HT-29 (cell line): ENCODE data around the gene PPP1R10. TPM values are rescaled to one million over a fixed set of nuclear protein-coding genes. Genes with fewer than 3 reads are reported as not detected.

Source experiments
- DNase-seq: peaks from one replicate; pipeline ENCODE4 v3.0.0-alpha.2; 2015; ENCODE audit warnings: low spot score
- total RNA-seq: library from RNA; depleted of rRNA; stranded (reverse); fragments of >200 nt; shearing (Covaris generic); gene quantifications from 2 replicates; pipeline ENCODE4 v1.2.3, GENCODE V29; 2014

The PPP1R10 gene
- total RNA-seq, 1 experiment from 2014 or later = 50.3 TPM

DNA sequence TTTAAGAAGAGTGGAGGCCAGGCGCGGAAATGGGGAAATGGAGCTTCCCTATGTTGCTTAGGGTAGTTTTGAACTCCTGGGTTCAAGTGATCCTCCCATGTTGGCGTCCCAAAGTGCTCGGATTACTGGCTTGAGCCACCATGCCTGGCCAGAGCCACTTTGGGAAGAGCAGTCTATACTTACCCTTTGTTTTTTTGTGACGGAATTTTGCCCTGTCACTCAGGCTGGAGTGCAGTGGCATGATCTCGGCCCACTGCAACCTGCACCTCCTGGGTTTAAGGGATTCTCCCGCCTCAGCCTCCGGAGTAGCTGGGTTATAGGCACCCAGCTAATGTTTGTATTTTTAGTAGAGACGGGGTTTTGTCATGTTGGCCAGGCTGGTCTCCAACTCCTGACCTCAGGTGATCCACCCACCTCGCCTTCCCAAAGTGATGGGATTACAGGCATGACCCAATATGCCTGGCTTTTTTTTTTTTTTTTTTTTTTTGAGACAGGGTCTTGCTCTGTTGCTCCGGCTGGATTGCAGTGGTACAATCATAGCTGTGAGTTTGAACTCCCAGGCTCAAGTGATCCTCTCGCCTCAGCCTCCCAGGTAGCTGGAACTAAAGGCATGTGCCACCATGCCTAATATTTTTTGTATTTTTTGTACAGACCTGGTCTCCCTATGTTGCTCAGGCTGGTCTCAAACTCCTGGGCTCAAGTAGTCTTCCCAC, 18.0 kb downstream of the PPP1R10 start:
- DNase-seq = no peak

DNA sequence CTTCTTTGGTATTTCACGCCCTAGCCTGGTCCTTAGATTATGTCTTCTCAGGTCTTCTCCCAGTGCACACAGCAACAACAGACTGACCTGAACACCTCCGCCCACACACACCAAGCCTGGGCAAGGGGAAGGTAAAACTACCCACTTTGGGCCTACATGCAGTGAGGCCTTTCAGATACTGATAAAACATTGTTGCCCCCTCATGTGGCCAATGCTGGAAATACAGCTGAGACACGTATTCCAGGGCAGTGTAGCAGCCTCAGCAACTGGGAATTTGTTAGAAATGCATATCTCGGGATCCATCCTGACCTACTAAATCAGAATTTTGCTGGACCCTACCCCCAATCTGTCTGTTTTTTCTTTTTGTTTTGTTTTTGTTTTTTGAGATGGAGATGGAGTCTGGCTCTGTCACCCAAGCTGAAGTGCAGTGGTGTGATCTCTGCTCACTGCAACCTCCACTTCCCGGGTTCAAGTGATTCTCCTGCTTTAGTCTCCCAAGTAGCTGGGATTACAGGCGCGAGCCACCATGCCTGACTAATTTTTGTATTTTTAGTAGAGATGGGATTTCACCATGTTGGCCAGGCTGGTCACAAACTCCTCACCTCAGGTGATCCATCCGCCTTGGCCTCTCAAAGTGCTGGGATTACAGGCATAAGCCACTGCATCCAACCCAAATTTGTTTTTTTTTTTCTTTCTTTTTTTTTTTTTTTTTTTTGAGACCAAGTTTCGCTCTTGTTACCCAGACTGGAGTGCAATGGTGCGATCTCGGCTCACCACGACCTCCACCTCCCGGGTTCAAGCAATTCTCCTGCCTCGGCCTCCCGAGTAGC, 19.5 kb downstream of the PPP1R10 start:
- peak; percentile 95 for DNase-seq

DNA sequence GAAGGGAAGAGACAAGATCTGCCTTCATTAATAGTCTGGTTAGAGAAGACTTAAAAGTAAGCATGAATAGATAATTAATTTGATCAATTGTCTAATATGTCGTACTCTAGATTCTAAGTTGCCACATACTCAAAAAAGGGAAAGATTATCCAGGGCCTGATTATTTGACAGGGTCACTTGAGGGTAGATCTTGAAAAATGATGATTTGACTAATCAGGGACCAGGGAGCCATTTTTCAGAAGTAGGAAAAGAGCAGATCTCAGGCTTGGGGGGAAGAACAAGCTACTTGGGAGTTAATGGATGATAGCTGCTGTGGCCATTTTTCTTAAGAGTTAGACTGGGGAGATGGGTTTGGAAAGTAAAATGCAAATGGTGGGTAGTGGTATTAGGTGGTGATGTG, 24.8 kb downstream of the PPP1R10 start:
- no peak for DNase-seq

DNA sequence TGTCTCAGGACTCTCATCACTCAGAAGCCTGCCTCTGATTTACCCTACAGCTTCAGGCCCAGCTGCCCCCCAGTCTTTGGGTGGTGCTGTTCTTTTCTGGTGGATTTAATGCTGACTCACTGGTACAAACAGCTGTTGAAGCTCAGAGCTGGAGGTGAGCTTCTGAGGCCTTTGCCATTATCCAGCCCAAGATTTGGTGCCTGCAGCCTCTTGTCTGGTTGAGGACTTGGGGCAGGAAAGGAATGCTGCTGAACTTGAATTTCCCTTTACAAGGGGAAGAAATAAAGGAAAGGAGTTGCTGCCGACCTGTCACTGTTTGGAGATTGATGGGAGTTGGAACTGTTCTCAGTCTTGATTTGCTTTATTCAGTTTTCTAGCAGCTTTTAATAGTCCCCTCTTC, 26.0 kb downstream of the PPP1R10 start:
- peak; percentile 86 for DNase-seq

DNA sequence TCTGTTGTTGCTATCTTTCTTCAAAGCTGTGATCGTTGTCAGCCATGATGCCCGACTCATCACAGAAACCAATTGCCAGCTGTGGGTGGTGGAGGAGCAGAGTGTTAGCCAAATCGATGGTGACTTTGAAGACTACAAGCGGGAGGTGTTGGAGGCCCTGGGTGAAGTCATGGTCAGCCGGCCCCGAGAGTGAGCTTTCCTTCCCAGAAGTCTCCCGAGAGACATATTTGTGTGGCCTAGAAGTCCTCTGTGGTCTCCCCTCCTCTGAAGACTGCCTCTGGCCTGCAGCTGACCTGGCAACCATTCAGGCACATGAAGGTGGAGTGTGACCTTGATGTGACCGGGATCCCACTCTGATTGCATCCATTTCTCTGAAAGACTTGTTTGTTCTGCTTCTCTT, 26.5 kb downstream of the PPP1R10 start:
- DNase-seq = no peak

DNA sequence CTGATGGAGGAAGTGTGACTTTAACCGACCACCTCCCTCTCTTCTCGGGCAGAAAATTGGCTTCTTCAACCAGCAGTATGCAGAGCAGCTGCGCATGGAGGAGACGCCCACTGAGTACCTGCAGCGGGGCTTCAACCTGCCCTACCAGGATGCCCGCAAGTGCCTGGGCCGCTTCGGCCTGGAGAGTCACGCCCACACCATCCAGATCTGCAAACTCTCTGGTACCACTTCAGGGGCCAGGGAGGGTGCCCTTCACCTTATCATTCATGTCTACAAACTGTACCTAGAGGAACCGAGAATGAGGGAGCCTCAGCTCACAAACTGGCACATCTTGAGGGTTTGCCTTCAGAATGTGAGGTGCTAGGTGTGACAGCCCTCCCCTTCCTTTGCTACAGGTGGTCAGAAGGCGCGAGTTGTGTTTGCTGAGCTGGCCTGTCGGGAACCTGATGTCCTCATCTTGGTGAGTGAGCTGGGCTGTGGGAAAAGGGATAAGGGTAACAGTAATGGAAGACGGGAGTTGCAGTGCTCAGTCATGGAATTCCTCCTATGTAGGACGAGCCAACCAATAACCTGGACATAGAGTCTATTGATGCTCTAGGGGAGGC, 27.2 kb downstream of the PPP1R10 start:
- DNase-seq = no peak

DNA sequence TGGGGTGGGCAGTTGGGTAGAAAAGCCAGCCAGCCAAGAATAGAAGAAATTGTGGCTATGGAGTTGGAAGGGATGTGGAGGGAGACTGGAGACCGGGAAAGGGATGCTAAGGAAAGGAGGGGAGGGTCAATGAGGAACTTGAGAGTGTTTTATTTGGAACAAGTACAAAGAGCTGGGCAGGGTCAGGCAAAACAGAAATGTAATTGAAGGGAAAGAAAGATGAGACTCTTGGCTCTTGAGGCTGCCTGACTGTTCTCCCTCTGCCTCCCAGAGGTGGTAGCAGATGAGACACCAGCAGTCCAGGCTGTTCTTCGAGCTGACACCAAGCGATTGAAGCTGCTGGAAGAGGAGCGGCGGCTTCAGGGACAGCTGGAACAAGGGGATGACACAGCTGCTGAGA, 33.1 kb downstream of the PPP1R10 start:
- no peak for DNase-seq

DNA sequence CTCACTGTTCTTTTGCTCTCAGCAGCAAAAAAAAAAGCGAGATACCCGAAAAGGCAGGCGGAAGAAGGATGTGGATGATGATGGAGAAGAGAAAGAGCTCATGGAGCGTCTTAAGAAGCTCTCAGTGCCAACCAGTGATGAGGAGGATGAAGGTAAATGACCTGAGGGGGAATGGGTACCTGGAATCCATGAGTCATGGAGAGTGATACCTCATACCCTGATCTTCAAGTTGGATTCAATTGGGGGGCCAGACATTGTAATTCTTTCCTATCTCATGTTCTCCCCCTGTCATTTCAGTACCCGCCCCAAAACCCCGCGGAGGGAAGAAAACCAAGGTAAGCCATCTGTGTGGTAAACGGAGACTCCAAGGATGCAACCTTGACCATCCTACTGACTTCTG, 39.0 kb downstream of the PPP1R10 start:
- DNase-seq = no peak

DNA sequence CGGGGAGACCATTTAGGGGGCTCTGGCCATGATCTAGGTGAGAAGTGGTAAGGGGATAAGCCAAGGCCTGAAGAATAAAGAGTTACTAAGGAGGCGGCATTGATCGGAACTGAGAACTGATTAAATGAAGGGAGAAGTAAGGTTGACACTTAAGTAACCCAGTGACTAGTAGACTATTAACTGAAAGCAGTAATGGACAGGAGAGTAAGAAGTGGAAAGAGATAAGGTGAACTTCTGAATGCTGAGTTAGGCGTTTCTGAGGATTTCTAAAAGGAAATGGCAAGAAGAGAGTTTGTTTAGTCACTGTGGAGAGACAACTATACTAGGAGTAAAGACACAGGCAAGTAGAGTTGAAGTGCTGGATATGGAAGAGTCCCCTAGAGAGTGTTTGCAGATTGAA, 43.9 kb downstream of the PPP1R10 start:
- DNase-seq = no peak

DNA sequence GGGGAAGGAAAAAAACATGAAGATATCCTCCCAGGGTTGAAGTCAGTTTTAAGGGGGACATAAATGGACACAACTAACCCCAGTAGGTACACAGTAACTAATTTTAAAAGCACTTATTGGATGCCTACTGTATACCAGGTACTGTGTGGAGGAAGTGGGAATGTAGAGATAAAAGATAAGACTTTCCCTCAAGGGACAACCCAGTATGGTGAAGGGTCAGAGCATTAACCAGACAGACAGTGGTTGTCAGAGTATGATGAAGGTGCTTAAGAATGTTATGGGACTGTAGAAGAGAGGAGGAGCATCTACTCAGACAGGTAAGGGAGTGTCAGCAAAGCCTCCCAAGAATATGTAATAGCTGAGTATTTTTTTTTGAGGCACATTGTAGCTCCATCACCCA, 44.9 kb downstream of the PPP1R10 start:
- no peak for DNase-seq

DNA sequence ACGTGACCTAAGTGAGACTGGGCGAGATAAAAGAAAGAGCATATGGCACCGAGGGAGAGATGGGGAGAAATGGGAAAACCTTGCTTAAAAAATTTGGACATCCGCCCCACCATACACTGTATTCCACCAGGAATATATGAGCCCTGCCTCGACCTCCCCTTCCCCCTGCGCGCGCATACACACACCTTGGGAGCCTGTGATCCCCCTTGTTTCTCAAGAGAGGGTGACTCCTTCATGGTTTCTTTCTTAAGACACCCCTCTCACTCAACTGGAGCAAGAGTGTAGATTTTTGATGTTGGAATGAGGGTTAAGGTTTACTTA, 45.3 kb downstream of the PPP1R10 start:
- no peak for DNase-seq

DNA sequence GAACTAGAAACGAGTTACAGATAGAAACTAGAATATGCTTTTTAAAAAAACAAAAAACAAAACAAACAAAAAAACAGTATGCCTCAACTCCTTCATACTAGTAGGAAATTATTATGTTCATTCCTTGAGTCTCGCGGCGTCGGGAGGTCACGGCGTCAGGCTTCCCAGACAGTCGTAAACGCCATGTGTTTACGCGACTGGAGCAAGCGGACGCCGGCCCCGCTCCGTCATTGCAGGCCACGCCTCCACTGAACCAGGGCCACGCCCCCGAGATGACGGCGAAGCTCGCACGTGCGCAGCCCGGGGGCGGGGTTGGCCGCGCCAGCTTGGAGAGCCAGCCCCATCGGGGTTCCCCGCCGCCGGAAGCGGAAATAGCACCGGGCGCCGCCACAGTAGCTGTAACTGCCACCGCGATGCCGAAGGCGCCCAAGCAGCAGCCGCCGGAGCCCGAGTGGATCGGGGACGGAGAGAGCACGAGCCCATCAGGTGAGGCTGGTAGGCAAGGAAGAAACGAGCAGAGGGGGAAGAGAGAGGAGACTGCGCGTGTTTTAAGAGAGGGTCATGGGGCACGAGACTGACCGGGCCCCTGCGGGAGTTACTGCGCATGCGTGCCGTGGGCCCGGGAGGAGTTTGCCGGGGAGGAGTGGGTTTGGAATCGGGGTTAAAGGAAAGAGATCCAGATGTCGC, 45.8 kb downstream of the PPP1R10 start, which contains the start of gene ABCF1:
ABCF1 (plus strand) TSS at position 368 of the 687 bp plus-strand sequence; CDS start at position 414, 46 bp downstream.
- DNase-seq = peak; percentile 97

DNA sequence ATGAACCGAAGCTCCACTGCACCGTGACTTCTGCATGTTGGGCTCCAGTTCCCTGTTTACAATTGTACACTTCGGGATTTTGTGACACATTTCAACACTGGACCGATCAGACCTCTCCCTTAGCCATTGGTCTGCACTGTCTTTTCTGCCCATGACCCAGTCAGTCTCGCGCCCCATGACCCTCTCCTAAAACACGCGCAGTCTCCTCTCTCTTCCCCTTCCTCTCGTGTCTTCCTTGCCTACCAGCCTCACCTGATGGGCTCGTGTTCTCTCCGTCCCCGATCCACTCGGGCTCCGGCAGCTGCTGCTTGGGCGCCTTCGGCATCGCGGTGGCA, 46.3 kb downstream of the PPP1R10 start:
- DNase-seq = no peak

DNA sequence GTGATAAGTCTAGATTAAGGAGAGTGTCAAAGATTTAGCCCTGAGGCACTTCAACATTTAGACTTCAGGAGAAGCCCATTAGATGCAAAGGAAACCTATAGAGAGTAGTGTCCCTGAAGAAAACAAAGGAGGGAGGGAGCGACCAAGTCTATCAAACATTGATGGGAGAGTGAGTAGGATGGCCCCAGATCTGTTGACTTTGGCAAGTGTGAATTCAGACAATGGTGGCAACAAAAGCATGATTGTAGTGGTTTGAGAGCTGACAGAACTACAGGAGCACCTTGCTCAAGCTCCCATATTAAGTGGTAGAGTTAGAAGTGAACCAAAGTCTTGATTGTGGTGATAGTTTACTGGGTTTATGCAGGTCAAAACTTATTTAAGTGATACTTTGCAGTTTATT, 46.8 kb downstream of the PPP1R10 start:
- peak; percentile 18 for DNase-seq

DNA sequence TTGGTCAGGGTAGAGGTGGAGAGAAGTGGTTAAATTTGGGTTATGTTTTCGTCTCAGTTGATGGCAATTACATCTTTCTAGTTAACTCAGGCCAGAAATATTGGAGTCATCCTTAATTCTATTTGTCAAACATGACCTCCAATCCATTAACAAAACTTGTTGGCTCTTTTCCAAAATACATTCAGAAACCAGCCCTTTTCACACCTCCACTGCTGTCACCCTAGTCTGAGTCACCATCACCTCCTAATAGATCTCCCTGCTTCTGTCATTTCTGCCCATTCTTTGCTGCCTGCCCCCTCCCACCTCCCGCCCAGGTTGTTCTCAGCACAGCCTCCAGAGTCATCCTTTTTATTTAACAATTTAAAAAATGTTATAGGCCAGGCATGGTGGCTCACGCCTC, 48.8 kb downstream of the PPP1R10 start:
- peak; percentile 18 for DNase-seq

DNA sequence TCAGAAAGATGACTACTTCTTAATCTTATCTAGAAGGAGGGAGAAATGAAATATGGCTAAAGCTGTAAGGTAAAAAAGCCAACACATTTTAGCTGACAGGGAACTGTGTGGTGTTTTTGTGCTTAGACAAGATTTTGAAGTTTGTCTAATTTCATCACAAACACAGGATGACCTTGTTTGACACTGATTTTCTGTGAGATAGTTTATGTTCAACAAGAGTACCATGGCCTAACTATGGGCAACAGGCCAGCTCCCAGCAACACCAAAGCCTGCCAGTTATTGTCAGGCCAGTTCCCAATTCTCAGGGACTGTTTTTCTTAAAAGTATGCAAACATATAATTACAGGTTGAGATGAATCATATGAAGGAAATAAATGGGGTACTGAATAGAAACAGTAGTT, 51.3 kb downstream of the PPP1R10 start:
- DNase-seq = no peak

DNA sequence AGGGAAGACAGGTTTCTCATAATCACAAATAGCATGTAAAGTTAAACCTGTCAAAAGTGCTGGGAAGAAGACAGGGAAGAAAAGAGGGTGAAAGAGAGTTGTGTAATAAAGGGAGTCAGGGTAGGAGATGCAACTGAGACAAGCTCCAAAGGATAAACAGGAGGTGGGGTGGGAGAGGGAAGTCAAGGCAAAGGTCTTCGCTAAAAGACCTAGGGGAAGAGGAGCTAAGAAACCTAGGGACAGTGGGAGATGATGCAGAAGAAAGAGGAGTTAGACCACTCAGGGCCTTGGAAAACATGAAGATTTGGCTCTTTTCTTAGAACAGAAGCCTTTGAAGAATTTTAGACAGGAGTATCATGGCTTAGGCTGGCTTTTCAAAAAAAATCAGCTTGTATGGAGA, 52.9 kb downstream of the PPP1R10 start:
- DNase-seq = no peak

DNA sequence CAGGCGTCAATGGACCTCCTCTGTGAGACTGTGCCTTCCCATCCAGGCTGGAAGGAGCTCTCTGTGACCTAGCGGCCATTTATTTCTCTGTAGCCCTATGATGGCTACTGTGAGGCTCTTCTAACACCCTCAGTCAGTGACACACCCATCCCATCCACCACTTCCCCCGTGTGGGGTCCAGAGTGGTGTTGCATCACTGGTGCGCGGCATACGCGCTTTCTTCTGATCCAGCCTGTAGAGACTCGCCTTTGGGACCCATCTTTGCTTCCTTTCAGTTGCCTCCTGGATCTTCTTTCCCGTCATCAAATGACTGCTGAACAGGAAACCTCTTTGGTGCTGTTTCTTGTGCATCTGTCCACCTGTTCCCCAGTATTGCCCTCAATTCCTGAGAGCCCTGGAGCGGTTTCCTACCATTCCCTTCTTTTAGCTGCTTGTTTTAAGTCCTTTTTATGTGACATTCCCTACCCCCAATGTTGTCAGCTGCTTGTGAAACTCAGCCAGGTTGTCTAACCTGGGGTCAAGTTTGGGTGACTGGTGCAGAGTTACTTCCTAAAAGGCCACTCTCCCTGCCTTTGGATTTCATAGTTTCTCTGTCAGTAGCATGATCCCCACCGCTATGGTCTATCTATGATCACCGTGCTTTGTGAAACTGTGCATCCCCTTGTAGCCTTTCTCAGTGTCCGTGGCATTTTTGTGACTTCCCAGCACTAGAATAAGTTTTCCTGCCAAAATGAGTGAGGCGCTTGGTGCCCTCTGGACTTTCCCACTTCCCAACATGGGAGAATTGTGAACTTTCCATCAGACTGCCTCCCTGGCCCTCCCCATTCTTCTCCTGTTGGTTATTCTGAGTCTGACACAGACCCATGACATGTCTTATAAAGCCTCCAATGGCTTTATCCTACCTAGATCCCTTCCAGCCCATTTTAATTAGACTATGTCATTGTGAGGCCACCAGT, 54.3 kb downstream of the PPP1R10 start:
- DNase-seq = no peak

DNA sequence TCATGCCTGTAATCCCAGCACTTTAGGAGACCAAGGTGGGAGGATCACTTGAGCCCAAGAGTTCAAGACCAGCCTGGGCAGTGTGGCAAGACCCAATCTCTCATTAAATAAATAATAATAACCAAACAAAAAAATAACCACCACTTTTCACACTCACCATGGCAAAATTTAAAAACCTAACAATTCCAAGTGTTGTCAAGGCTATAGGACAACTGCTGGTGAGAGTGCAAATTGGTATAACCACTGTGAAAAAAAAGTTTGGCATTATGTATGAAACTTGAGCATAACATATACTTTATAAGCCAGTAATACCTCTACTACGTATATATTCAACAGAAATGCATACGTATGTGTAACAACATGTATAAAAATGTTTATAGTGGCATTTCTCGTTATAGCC, 56.1 kb downstream of the PPP1R10 start:
- DNase-seq = no peak

DNA sequence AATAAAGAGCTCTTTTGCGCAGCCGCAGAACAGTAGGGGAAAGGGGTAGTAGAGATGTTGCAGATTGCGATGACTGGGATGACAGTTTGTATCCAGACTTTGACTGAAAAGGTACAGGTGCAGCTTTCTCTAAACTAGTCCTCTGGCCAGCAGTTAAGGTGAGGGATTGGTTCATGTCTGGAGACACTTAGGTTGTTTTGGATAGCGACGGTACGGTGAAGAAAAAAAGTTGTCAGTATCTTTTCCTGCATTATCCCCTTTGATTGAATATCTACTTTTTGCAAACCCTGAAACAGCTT, 59.4 kb downstream of the PPP1R10 start:
- no peak for DNase-seq

DNA sequence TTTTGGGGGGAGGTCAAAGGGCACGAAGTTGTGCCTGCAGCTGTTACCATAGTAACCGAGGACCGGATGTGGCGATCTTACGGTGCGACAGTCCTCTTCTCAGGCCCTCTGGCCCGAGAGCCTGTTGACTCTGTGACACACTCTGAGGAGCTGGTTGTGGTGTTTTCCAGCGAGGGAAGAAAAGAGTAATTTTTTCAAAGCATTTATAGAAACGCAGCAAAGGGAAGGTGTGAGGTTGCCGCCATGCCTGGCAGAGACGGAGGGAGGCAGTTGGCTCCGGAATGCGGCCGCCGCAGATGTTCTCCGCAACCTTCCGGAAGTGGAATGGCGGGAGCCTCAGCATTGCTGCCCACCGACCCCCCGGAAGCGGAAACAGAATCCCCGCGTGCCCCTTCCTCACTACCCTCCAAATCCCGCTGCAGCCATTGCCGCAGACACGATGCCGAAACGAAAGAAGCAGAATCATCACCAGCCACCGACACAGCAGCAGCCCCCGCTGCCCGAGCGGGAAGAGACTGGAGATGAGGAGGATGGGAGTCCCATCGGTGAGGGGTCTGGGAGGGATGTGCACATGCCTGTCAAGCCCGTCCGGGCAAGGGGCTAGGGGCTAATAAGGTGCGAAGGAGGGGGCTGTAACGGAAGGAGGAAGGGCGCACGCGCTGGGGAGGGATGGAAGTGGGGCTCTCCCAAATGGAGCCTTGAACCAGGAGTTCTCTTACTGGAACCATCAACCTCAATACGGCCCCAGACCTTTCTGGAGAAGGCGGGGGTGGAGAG, 59.9 kb downstream of the PPP1R10 start, which contains the start of gene PRR3:
PRR3 (plus strand) TSS at position 390 of the 777 bp plus-strand sequence; CDS start at position 440, 50 bp downstream.
- DNase-seq = peak; percentile 89
